Measurements from ENCODE around the gene CLN6.
A peak's percentile ranks its signal among the peaks of the same experiment; 100 is the strongest.
"Not testable (repeated sequence)": the region's sequence is repeated elsewhere in the genome, so short reads cannot be mapped to it uniquely, and the experiment has no call there.

Gene CLN6

DNA sequence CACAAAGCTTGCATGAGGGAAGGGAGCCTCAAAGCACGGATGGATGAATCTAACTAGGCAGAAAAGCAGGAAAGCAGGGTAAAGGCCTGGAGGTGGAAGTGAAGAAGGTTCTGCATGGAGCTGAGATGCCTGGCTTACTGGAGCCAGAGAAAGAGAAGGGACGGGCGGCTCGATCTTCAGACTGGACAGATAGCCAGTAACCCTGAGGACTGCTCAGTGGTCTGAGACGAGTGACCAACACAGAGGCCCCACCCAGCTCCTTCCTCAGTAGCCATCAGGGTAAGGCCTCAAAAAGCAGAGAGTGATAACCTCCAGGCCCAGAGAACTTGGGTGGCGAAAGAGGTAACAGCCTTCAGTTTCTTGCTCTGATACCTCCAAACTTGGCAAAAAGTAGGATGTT lies 6.4 kb downstream of the CLN6 start:
- no peak for DNase-seq

DNA sequence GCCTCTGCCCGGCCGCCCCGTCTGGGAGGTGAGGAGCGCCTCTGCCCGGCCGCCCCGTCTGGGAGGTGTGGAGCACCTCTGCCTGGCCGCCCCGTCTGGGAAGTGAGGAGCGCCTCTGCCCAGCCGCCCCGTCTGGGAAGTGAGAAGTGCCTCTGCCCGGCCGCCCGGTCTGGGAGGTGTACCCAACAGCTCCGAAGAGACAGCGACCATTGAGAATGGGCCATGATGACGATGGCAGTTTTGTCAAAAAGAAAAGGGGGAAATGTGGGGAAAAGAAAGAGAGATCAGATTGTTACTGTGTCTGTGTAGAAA lies 7.1 kb downstream of the CLN6 start:
- DNase-seq: not testable (repeated sequence)

DNA sequence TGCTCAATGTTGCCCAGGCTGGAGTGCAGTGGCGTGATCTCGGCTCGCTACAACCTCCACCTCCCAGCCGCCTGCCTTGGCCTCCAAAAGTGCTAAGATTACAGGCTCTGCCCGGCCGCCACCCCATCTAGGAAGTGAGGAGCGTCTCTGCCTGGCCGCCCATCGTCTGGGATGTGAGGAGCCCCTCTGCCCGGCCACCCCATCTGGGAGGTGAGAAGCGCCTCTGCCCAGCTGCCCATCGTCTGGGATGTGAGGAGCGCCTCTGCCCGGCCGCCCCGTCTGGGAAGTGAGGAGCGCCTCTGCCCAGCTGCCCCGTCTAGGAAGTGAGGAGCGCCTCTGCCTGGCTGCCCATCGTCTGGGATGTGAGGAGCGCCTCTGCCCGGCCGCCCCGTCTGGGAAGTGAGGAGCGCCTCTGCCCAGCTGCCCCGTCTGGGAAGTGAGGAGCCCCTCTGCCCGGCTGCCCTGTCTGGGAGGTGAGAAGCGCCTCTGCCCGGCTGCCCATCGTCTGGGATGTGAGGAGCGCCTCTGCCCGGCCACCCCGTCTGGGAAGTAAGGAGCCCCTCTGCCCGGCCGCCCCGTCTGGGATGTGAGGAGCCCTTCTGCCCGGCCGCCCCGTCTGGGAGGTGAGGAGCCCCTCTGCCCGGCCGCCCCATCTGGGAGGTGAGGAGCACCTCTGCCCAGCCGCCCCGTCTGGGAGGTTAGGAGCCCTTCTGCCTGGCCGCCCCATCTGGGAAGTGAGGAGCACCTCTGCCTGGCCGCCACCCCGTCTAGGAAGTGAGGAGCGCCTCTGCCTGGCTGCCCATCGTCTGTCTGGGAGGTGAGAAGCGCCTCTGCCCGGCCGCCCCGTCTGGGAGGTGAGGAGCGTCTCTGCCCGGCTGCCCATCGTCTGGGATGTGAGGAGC lies 7.7 kb downstream of the CLN6 start:
- not testable (repeated sequence) for DNase-seq

DNA sequence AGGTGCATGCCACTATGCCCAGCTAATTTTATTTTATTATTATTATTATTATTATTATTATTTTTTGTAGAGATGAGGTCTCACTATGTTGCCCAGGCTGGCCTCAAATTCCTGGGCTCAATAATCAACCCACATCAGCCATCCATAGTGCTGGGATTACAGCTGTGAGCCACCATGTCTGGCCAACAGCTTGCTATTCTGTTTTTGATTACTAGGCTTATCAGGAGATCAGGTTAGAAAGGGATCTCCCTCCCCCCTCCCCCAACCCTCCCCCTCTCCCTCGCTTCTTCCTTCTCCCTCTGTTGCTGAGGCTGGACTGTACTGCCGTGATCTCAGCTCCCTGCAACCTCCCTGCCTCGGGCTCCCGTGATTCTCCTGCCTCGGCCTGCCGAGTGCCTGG lies 8.6 kb downstream of the CLN6 start:
- DNase-seq: no peak

DNA sequence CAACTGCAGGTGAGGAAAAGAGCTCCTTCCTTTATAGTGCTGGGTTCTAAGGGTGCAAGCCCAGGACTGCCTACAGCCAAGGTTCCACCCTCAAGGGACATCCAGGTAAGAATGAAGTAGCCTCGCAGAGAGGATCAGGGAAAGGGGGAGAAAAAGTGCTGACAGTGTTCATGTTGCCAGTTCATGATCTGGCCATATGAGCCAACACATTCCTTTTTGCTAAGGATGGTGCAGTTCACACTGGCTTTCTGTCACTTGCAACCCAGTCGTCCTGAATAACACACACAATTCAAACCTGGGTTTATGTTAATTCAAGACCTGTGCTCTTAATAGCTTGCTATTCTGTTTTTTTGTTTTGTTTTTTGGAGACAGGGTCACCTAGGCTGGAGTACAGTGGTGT lies 9.0 kb downstream of the CLN6 start:
- no peak for DNase-seq

DNA sequence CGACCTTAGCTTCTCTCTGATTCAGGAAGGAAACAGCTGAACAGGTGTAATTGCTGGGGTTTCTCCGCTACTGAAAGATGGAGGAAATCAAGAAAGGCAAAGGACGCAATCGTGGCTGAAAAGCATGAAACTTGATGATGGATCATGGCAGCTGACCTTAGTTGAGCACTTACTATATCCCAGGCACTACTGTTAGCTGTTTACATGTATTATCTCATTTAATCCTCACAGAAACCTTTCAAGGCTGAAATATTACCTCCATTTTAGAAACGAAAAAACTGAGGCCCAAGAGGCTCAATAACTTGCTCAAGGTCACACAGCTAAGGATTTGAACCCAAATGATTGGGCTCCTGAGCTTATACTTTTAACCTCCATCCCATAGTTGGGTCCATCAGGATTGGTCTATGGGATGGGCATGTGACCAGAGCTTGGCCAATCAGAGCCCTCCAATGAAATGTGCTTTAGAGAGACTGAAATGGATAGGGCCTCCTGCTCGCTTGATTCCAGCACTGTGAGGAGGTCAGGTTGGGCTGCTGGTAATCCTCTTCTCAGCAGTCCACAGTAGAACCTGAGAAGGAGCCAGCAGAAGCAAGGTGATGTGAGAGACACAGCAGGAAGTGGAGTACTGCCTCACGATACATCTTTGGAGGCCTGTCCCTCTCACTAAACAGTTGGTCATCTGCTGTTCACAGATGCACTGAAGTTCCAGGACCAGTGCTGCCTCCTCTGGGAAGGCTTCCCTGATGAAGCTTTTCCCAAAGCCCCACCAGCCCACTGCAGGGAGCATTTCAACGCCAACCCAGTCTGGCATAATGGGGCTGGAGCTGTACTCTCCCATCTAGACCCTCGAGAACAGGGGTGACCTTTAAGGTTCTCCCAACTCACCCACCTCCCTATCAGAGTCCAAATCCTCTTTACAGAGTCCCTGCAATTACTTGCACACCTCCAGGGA lies 10.4 kb downstream of the CLN6 start:
- DNase-seq: no peak

DNA sequence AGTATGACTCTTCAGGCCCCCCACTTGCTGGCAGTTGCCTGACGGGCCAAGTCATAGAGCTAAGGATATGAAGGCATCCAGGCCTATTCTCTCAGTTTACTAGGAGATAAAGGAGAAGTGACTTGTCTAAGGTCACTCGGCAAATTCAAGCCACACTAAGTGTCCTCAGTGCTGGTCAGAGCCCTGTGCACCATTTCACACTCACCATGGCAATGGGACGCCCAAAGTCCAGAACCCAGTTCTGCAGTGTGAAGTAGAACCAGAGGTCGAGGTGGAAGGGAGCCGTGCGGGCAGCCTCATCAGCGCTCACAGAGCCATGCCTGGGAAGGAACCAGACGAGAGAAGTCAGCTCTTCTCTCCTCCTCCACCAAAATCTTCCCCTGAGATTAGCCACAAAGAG lies 11.2 kb downstream of the CLN6 start:
- no peak for DNase-seq

DNA sequence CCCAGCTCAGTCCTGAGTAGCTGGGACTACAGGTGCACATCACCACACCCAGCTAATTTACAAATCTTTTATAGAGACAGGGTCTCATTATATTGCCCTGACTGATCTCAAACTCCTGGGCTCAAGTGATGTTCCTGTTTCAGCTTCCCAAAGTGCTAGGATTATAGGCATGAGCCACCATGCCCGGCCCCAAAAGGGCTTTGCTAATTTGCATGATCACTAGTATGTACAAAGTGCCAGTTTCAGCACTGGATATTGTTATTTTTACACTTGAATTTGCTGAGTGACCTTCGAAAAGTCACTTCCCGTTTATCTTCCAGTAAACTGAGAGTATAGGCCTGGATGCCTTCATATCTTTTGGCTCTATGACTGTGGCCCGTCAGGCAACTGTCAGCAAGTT lies 12.2 kb downstream of the CLN6 start:
- no peak for DNase-seq

DNA sequence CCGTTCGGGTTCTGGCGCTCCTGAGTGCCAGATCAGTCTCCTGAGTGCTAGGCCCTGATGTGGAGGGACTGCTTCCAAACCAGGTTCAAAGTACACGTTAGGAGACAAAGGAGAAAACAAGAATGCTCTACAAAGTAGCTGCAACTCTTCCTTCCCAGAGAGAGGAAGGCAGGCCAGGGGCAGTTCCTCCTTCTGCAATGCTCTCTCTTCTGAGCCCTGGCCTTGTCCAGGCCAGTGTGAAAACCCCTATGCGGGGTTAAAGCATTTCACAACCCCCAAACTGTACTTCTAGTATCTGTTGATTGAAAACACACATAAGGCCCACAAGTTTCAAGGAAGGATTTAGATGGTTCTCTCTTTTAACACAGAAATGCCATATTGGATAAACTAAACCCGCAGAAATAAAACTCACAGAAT lies 14.7 kb downstream of the CLN6 start:
- no peak for DNase-seq

DNA sequence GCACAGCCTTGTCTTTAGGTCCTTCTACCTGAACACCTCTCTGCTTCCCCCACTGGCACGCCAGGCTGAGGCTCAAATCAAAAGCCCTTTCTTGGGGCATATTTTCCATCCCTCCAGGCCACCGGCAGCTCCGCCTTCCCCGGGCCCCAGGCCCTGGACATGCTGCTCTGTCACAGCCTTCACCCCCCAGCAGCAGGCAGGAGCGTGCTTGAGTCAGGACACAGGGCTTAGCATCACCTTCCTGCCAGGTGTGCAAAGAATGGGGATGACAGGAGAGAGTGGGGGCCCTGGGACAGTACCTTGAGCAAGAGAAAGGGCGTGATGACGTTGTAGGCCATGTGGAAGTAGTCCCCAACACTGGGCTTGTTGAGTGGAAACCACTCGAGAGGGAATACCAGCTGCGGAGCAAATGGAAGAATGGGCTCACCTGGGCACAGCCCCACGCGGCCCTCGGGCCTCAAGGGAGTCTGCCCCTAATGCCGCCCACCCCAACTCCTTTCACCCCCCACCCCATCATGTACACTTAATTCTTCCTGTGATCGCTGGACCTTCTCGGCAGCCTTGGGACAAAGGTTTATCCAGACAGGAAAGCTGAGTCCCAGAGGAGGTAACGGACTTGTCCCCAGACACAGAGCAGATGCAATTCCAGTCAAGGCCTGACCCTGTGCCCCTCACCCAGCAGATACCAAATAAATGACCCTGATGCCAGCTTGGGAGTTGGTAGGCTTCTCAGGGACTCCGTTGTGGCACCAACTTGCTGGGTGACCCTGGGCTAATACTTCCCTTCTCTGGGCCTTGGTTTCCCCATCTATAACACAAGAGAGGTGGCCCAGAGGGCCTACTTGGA lies 15.3 kb downstream of the CLN6 start:
- no peak for DNase-seq

DNA sequence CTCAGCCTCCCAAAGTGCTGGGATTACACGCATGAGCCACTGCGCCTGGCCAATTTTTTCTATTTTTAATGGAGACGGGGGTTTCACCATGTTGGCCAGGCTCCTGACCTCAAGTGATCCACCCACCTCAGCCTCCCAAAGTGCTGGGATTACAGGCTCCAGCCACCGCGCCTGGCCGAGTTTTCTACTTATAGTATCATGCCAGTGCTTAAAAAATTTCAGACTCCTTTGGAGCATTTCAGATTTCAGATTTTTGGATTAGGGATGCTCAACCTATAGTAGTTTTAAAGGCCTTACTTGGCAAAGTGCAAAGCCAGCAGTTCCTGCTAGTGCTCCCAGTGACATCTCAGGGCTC lies 16.1 kb downstream of the CLN6 start:
- not testable (repeated sequence) for DNase-seq

DNA sequence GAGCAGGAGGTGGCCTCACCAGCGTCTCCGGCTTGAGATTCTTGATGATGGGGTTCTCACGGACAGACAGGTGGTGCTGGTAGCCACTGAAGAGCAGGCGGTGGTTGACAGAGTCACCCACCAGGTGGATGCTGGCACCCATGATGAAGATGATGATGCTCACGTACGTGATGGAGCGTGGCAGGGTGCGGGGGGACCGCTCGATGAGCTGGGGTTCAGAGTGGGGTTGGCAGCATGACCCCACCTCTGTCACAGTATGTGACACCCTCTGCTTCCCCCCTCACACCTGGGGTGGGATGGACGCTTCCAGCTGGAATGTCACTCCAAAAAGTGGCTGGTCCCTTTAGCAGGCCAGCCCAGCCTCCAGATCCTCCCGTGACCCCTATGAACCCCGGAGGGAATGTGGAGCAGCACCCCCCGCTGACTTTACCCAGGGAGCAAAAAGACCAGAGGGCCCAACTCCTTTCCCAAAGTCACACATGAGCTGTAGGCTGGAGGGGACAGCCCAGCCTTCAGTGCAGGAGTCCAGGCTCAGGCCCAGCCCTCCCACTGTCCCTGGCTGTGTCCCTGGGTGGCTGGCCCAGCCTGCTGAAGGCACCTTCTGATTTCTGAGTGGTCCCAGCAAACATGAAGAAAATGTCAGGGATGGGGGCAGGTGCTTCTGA lies 17.7 kb downstream of the CLN6 start:
- DNase-seq: no peak

DNA sequence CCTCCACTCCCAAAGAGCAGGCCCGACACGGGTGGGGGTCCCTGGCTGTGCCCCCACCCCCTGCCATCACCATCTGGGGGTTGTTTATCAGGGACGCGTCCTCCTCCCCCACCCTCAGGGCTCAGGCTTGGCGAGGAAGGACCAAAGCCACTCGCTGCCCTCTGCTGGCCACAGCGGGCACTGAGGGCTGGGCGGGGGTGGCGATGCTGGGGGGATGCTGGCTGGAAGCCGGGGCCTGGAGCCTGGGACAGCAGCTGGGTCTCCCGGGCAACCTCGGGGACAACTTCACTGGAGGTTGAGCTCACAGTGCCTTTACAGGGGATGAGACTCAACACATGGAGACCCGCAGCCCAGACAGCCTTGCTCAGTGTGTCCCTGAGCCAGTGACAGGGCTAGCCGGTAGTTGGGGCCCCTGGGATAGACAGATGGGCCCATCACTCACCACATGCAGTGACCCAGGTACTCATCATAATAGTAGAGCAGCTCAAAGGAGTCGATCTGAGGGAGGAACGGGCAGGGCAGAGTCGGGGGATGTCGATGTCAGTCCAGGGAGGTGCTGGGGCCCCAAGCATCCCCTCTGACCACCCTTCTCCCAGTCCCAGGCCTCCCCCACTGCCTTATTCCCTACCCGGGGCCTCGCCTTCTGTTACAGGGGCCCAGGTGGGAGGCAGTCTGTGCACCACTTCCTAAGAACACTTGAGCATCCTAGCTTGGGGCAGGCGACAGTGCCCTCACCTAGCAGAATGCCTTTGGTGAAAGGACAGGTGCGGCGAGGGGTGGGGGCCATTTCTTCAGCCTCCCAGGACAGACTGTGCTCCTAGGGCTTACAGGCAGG lies 18.5 kb downstream of the CLN6 start:
- DNase-seq: peak in 13 of 14 donors; percentile 36 to 87 (median 65)

DNA sequence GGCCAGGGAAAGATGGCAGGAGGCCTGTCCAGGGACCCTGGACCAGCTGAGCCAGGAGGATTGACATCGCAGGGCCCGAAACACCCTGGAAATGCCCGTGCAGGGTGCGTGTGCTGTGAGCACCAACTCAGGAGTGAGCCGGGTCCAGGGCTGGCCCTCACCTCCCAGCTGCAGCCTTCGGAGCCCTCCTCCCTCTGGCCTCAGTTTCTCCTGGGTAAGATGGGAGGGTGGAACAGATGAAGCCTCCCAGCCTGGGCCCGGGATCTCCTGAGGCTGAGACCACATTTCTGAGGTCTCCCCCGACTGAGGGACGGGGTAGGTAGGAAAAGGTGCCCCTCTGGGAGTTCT lies 19.1 kb downstream of the CLN6 start:
- DNase-seq: no peak

DNA sequence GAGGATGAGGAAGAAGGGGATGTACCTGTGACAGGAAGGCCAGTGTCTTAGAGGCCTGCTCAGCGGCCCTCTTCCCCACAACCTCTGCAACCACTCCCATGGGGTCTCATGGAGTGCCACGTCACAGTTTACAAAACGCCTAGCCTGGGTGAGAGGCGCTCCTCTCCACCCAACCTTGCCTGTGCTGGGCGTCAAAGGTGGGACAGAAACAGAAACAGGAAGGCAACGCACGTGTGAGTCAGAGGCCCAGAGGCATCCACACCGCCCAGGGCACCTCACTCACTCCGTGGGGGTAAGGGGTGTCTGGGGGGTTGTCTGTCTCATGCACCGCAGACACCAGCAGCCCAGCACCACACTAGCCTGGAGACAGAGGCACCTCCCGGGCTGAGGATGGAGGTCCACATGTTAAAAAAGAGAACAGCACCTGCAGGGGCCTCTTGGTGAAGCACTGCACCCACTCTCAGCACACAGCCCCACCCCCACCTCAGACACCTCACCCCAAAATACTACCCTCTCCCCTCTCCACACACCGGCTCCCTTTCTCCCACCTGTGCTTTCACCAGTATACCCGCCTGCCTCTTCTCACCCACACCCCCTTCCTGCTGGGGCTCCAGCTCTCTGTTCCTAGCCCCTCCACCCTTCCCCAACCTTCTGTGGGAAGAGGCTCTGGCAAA lies 19.7 kb downstream of the CLN6 start:
- DNase-seq: no peak

DNA sequence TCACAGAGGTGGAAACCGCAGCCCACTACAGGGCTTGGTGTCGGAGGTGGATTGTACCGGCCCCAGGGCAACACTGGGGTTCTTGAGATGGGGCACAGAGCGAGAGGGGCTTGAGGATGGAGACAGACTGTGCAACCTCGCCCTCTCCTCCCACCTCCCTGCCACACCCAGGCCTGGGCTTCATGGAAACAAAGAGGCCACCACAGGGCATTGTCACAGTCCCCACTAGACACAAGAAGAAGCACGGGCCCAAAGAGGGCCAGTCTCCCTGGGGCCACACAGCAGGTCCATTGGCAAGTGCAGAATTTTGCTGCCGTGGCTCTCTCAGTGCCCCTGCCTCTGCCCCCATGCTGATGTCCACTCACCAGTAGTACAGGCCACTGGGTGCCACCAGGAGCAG lies 20.3 kb downstream of the CLN6 start:
- no peak for DNase-seq

DNA sequence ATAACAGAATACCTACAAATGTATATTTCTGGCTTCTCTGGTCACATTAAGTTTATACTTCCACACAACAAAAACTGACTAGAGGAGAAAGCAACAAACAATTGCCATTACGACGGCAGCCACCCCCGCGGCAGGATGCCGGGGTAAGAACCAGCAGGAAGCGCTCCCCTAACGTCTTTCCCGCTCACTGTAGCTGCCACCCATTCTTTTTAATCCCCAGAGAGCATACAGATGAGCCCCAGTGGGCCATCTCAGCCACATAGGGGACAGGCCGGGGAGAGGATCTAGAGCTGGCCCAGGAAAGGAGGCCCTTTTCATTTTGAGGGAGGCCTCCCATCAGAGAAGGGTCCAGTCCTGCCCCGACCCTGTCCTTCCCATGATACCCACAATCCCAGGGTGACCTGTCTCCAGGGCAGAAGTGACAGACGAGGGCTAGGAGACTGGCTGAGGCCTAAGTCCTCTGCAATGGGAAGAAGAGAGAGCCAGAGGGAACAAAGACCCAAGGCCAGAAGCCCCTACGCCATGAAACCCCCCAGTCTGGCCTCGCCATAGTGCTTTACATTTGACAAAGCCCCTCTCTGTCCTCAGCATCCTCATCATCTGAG lies 20.8 kb downstream of the CLN6 start:
- no peak for DNase-seq

DNA sequence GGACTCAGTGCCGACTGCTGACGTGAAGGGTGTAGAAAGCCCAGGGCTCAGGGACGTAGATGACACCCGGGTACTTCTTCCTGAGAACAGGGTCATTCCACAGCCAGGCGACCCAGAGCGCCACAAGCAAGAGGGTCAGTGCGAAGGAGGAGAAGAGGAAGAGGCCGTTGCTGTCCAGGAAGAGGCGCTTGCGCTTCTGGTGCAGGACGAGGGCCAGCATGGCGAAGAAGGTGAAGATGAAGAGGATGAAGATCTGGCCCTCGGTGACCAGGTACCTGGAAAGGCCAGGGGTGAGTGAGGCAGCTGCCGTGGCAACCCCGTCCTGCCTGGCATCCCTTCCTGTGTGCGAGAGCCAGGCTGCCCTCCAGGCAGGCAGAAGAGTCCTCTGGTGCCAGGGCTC lies 21.4 kb downstream of the CLN6 start:
- DNase-seq: peak in 1 of 14 donors; percentile 18

DNA sequence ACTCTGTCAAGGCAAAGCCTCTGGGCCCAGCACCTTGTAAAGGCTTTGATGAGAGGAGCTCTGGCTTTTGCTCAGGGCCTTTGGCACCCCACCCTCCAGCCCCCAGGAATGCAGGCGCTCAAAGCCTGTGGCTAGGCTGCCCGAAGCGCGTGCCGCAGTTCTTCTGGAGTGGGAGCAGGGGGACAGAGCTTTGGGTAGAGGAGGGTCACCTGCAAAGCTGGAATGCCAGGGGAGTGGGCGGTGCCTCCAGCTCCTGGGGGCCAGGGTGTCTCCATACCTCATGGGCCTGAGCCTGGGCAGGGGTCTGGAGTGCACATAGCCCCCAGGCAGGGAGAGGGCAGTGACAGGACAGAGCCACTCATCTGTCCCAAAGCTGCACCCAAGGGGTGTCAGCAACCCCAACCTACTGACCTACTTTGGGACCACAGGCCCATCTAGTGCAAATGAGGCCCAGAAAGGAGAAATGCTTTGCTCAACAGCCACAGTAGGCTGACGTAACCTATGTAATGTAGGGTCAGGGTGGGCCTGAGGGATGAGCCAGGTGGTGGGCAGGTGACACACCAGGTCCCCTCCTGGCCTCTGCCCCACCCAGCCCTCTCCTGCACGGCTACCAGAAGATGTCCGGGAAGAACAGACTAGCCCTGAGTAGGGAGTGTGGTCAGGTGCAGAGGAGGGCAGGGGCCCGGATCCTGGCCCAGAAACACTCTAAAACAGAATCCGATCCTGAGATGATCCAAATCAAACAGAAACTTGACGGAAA lies 22.2 kb downstream of the CLN6 start:
- no peak for DNase-seq

Data from C1 segment of cervical spinal cord (tissue), 14 donors.